ENCODE data around the gene SIRT3. TPM values are rescaled to one million over a fixed set of nuclear protein-coding genes. Genes with fewer than 3 reads are reported as not detected.

Gene SIRT3
- total RNA-seq, 1 donor: 10.4 TPM

DNA sequence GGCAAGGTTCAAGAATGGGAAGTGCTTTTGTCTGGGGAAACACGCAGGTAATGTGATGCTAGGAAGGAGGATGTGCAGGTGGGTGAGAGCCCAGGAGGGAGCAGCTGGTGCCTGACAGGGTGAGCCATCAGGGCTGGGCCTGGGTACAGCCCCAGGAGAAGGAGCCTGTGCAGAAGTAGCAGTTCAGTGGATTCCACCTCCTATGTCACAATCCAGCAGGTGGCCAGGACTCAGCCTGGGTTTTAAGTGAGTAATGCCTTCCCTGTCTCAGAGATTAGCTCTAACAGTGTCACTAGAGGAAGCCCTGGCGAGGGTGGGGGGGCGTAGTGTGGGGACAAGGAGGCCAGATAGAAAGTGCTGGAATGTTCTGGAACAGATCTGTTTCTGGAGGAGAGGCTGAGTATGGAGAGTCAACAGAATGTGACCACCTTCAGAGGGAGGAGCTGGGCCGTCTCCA is 20.5 kb downstream of the SIRT3 start:
- TF ChIP-seq, protein P1, sequence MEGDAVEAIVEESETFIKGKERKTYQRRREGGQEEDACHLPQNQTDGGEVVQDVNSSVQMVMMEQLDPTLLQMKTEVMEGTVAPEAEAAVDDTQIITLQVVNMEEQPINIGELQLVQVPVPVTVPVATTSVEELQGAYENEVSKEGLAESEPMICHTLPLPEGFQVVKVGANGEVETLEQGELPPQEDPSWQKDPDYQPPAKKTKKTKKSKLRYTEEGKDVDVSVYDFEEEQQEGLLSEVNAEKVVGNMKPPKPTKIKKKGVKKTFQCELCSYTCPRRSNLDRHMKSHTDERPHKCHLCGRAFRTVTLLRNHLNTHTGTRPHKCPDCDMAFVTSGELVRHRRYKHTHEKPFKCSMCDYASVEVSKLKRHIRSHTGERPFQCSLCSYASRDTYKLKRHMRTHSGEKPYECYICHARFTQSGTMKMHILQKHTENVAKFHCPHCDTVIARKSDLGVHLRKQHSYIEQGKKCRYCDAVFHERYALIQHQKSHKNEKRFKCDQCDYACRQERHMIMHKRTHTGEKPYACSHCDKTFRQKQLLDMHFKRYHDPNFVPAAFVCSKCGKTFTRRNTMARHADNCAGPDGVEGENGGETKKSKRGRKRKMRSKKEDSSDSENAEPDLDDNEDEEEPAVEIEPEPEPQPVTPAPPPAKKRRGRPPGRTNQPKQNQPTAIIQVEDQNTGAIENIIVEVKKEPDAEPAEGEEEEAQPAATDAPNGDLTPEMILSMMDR (IDR thresholded peaks at IDR 0.05; ENCODE audit: insufficient read depth, low read depth, low read length): no peak
- no peak for DNase-seq (ENCODE audit: low read depth)
- H3K4me3 ChIP-seq (ENCODE audit: low read depth, low read length): no peak overlapping the region

DNA sequence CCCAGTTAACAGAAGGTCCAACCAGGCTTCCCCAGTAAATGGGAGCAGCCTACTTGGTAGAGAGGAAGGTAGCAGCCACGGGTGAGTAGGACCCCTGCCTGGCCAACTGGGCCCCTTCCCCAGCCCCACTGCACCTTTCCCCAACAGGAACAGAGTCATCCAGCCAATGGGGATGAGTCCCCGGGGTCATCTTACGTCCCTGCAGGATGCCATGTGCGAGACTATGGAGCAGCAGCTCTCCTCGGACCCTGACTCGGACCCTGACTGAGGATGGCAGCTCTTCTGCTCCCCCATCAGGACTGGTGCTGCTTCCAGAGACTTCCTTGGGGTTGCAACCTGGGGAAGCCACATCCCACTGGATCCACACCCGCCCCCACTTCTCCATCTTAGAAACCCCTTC is 22.1 kb downstream of the SIRT3 start:
- H3K4me3 ChIP-seq (ENCODE audit: low read depth, low read length): no peak overlapping the region
- TF ChIP-seq, protein P1 (IDR thresholded peaks at IDR 0.05; ENCODE audit: insufficient read depth, low read depth, low read length): no peak
- no peak for DNase-seq (ENCODE audit: low read depth)

DNA sequence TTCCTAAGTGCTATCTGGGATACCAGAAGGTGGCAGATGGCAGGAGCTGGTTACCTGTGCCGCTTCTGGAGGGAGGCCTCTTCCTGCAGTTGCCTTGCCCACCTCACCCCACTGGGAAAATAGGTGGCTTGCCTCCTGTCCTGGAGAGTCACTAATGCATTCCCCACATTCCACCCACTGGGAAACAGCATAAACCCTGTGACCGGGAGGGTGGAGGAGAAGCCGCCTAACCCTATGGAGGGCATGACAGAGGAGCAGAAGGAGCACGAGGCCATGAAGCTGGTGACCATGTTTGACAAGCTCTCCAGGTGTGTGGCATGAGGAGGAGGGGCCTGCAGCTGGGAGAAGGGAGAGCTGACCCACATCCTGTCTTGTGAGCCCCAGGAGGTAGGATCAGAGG is 23.0 kb downstream of the SIRT3 start:
- TF ChIP-seq, protein P1 (IDR thresholded peaks at IDR 0.05; ENCODE audit: insufficient read depth, low read depth, low read length): no peak

DNA sequence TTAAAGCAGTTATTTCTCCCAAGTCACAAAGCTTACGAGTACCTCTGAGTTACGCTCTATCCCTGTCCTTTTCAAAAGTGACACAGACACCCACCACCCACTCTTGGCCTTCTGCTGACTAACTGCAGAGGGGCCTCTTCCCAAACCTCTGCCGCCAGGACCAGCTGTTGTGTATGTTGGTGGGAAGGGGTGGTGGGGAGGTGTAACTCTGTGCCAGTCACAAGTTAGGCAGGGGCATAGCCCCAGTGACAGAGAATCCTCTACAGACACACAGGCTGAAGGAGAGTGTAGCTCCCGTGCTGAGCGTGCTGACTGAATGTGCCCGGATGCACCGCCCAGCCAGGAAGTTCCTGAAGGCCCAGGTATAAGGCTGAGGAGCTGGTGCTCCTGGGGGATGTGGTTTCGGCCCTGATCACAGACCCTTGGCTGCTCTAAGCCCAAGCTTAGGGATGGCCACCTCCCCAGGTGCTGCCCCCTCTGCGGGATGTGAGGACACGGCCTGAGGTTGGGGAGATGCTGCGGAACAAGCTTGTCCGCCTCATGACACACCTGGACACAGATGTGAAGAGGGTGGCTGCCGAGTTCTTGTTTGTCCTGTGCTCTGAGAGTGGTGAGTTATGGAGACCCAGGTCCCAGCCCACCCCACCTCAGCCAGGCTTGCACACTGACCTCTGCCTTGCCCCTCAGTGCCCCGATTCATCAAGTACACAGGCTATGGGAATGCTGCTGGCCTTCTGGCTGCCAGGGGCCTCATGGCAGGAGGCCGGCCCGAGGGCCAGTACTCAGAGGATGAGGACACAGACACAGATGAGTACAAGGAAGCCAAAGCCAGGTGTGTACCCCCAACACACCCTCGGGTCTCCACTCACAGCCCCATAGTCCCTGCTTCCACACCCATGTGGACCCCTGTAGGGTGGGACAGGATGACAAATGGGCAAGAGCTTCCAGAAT is 23.7 kb downstream of the SIRT3 start:
- H3K4me3 ChIP-seq (ENCODE audit: low read depth, low read length): no peak overlapping the region
- DNase-seq (ENCODE audit: low read depth): no peak
- TF ChIP-seq, protein P1 (IDR thresholded peaks at IDR 0.05; ENCODE audit: insufficient read depth, low read depth, low read length): no peak

More for the DNA sequence above, 23.0 kb downstream of the SIRT3 start:
- no peak overlapping the region for H3K4me3 ChIP-seq (ENCODE audit: low read depth, low read length)
- DNase-seq (ENCODE audit: low read depth): no peak

DNA sequence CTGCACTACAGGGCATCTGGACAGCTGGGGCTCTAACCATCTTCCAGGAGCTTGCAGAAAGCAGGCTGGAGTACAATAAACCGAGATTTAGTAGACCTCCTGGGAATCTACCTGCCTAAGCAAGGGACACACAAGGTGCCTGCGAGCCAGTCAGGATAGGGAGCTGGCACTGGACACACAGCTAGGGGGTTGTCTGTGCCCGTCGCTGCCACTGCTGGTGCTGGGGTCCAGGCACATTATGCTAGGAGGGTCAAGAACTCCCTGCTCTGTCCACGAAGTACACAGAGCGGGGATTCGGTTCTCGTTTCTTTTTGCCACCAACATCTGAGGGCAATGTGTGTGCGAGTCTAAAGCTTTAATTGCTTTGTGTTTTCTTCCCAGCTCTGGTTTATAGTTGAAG is 24.4 kb downstream of the SIRT3 start:
- TF ChIP-seq, protein P1 (IDR thresholded peaks at IDR 0.05; ENCODE audit: insufficient read depth, low read depth, low read length): no peak
- no peak overlapping the region for H3K4me3 ChIP-seq (ENCODE audit: low read depth, low read length)
- no peak for DNase-seq (ENCODE audit: low read depth)

DNA sequence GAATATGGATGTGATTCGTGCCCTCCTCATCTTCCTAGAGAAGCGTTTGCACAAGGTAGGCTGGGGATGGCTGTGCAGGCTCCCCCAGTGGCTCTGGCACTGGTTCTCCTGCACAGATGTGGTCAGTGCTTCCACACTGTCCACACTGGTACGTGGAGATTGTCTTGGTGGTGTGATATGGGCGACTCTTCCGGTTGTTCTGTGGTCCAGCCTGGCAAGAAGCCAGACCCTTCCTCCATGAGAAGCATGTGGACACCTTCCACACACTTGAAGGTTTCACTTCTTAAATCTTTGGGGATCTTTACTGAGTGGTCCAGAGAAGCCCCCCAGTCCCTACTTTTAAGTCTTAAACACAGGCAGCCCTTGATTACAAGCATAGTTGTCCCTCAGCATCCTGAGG is 24.8 kb downstream of the SIRT3 start:
- TF ChIP-seq, protein P1 (IDR thresholded peaks at IDR 0.05; ENCODE audit: insufficient read depth, low read depth, low read length): no peak
- DNase-seq (ENCODE audit: low read depth): no peak
- H3K4me3 ChIP-seq (ENCODE audit: low read depth, low read length): no peak overlapping the region
